MCF 10A (cell line): ENCODE results near the gene MYZAP. TPM values are rescaled to one million over a fixed set of nuclear protein-coding genes. Genes with fewer than 3 reads are reported as not detected.

Experiments used
- BruUV-seq: library from RNA; stranded (reverse); fragments of 400-500 nt; replicated peaks from 2 replicates; lab custom pipeline; 2021; lab: Mats Ljungman, UMichigan
- CTCF ChIA-PET: fragments of 300-600 bp; sonication (Branson Sonifier 250); formaldehyde crosslinking; extraction: SDS; loops from one replicate; lab custom pipeline; 2021; ENCODE audit warnings: antibody characterized with exemption, inconsistent platforms; lab: Yijun Ruan, JAX
- POLR2A ChIA-PET: fragments of 300-600, 350-650 bp; sonication (Branson Sonifier 250); formaldehyde crosslinking; extraction: SDS; loops from one replicate; lab custom pipeline; 2020; ENCODE audit warnings: antibody characterized with exemption, inconsistent platforms; lab: Yijun Ruan, JAX
- DNase-seq: peaks from one replicate; pipeline ENCODE4 v3.0.0-alpha.2; 2018; ENCODE audit not compliant: unreplicated experiment
- H3K27ac Mint-ChIP-seq: one replicate; pipeline ENCODE4 v1.8.0; 2022; ENCODE audit warnings: mild to moderate bottlenecking, low read depth, mixed read lengths; ENCODE audit not compliant: unreplicated experiment
- H3K27me3 Mint-ChIP-seq: one replicate; pipeline ENCODE4 v1.8.0; 2022; ENCODE audit warnings: mixed read lengths; ENCODE audit not compliant: insufficient read depth, unreplicated experiment
- H3K36me3 Mint-ChIP-seq: one replicate; pipeline ENCODE4 v1.8.0; 2022; ENCODE audit warnings: mild to moderate bottlenecking, moderate library complexity, mixed read lengths; ENCODE audit not compliant: insufficient read depth, unreplicated experiment
- H3K4me1 Mint-ChIP-seq: one replicate; pipeline ENCODE4 v1.8.0; 2022; ENCODE audit warnings: mixed read lengths; ENCODE audit not compliant: insufficient read depth, unreplicated experiment
- H3K4me3 Mint-ChIP-seq: one replicate; pipeline ENCODE4 v1.8.0; 2022; ENCODE audit warnings: mild to moderate bottlenecking, moderate library complexity, mixed read lengths; ENCODE audit not compliant: unreplicated experiment
- H3K9me3 Mint-ChIP-seq: one replicate; pipeline ENCODE4 v1.8.0; 2022; ENCODE audit warnings: mixed read lengths; ENCODE audit not compliant: unreplicated experiment
- CTCF ChIP-seq: fragments of 200-600 bp; IDR thresholded peaks from one replicate; pipeline ENCODE4 v1.8.0; 2022; ENCODE audit warnings: antibody characterized with exemption, mild to moderate bottlenecking; ENCODE audit not compliant: unreplicated experiment
- intact Hi-C: fragments of 100-400 bp; cut with micrococcal nuclease; formaldehyde crosslinking; loops from 2 replicates; pipeline ENCODE4 v1.14.1; 2022
- total RNA-seq: library from RNA; stranded (reverse); gene quantifications from 2 replicates; pipeline ENCODE4 v1.2.3, GENCODE V29; 2022

MYZAP gene
- total RNA-seq, 1 experiment from 2014 or later: 1.3 TPM

GRCh38 chr15:57573151-57573550 is 18.6 kb upstream of the MYZAP start:
- Mint-ChIP-seq H3K27me3 (no peaks in the 10 kb centered on the region), H3K4me1 (peaks cover 27% of the 10 kb centered on the region), H3K4me3 (no peak overlapping the region), H3K36me3 (no peaks in the 10 kb centered on the region), H3K9me3 (no peaks in the 10 kb centered on the region), H3K27ac (no peak overlapping the region)
- ChIA-PET POLR2A (interaction anchor here (0.7 to 1.4 kb wide), 2 partner anchors 37 to 38 kb away, joined by 3 to 6 read pairs; no protein-coding TSS in a partner anchor), CTCF (interaction anchor here (0.5 to 1.6 kb wide), 5 partner anchors 10 to 233 kb away, joined by 3 to 4 read pairs (median 3); no protein-coding TSS in a partner anchor)
- intact Hi-C loops: no loop called here
- TF ChIP-seq CTCF: no peak
- DNase-seq: no peak
- no TSS peak for BruUV-seq

DNA sequence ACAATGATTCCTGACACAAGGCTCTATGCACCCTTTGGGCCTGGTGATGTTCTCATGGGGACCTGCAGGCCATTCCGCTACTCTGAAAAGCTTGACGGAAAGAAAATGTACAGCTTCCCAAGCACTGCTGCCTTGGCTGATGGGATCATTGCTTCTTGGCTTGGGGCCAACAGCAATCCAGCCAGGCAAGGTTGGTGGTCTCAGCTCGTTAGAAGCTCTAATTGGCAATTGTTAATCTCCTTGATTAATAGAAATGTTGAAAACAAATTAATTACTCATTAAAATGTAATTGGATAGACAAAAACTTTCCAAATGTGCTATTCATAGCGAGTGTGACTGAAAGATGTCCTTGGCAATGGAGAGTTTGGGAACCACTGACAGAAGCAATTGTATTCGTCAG is 16.3 kb upstream of the MYZAP start:
- H3K27ac Mint-ChIP-seq: no peak overlapping the region
- peaks cover 18% of the 10 kb centered on the region for H3K4me1 Mint-ChIP-seq
- no peaks in the 10 kb centered on the region for H3K9me3 Mint-ChIP-seq
- H3K4me3 Mint-ChIP-seq: no peak overlapping the region
- no peaks in the 10 kb centered on the region for H3K27me3 Mint-ChIP-seq
- H3K36me3 Mint-ChIP-seq: no peaks in the 10 kb centered on the region
- no TSS peak for BruUV-seq
- DNase-seq: no peak
- intact Hi-C loops: no loop called here
- ChIA-PET POLR2A (interaction anchor here (0.7 to 0.8 kb wide), 2 partner anchors 15 to 34 kb away, joined by 3 read pairs; no protein-coding TSS in a partner anchor), CTCF (interaction anchor here (1.3 kb wide), 1 partner anchor 14 kb away, joined by 3 read pairs; no protein-coding TSS in a partner anchor)
- no peak for TF ChIP-seq CTCF

DNA sequence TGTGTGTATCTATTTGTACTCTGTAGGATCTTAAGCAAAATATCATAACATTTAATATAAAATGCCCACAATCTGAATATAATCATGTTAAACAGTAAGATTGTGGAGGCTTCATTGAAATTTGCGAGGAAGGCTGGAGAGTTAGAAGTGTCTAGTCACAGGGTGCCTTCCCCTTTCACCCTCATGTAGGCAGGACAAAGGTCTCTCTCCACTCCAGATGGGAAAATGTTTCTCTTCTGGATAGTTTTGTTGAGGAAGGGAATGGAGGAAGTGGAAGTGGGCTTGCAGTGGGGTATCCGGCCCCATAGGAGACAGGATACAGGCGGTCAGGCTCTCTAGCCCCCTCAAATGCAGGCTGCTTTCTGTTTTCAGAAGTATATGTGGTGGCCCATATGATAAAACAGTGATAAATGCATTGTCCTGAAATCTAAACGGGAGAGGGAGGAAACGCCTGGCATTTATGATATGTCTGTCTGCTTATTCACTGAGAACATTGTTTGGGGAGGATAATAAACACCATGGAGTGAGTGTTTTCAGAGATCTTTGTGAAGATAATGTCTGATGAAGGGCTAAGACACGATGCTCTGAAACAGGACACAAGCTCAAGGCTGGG is 13.3 kb upstream of the MYZAP start:
- peaks cover 10% of the 10 kb centered on the region for H3K9me3 Mint-ChIP-seq
- intact Hi-C loops: no loop called here
- H3K27ac Mint-ChIP-seq: no peak overlapping the region
- no peaks in the 10 kb centered on the region for H3K4me1 Mint-ChIP-seq
- ChIA-PET POLR2A (no interaction called here), CTCF (interaction anchor here (0.6 to 0.9 kb wide), 2 partner anchors 25 to 36 kb away, joined by 3 to 4 read pairs; no protein-coding TSS in a partner anchor)
- DNase-seq: no peak
- no peak overlapping the region for H3K4me3 Mint-ChIP-seq
- no peak for TF ChIP-seq CTCF
- H3K27me3 Mint-ChIP-seq: no peaks in the 10 kb centered on the region
- BruUV-seq: no TSS peak
- H3K36me3 Mint-ChIP-seq: no peaks in the 10 kb centered on the region

DNA sequence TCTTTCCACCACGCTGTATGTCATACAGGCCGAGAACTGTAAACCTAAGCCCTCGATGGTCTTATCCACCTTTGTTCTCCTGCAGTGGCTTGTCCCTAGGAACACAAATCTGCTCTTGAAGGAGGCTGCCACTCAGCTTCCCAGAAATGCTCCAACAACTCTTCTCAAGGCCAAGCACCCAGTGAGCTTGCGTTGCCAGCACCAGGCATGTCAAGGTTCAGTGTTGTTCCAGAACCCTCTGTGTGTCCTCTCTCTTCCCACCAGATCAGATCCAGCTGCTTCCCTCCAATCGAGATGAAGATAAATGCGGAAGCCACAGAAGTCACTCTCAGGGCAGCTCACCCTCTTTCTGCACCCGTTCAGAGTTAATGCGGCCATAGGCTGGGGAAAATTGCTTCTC is 11.3 kb upstream of the MYZAP start:
- ChIA-PET POLR2A (no interaction called here), CTCF (interaction anchor here (0.5 to 1.5 kb wide), 4 partner anchors 19 to 1952 kb away, joined by 3 to 4 read pairs (median 3); no protein-coding TSS in a partner anchor)
- H3K27me3 Mint-ChIP-seq: no peaks in the 10 kb centered on the region
- no peaks in the 10 kb centered on the region for H3K36me3 Mint-ChIP-seq
- intact Hi-C loops: no loop called here
- BruUV-seq: no TSS peak
- no peaks in the 10 kb centered on the region for H3K4me1 Mint-ChIP-seq
- H3K27ac Mint-ChIP-seq: no peak overlapping the region
- H3K9me3 Mint-ChIP-seq: peaks cover 15% of the 10 kb centered on the region
- H3K4me3 Mint-ChIP-seq: no peak overlapping the region
- TF ChIP-seq CTCF: no peak
- DNase-seq: no peak
